Liver (tissue), 3 donors: ENCODE results near the gene MCM6.
A peak's percentile ranks its signal among the peaks of the same experiment; 100 is the strongest.

Experiments
- EGR1 ChIP-seq, 2 donors: IDR thresholded peaks; 2 replicates each; pipeline ENCODE4 v1.6.1; 2016 to 2018; ENCODE audit warnings: antibody characterized with exemption in 2 of 2, low read depth in 2 of 2
- RAD21 ChIP-seq, 2 donors: IDR thresholded peaks; 2 replicates each; pipeline ENCODE4 v1.6.1; 2016; ENCODE audit warnings: antibody characterized with exemption in 2 of 2, mild to moderate bottlenecking in 2 of 2
- TAF1 ChIP-seq: conservative IDR thresholded peaks from 2 replicates; pipeline ENCODE4 v1.6.1; 2016; ENCODE audit warnings: antibody characterized with exemption, mild to moderate bottlenecking
- YY1 ChIP-seq: IDR thresholded peaks from 2 replicates; pipeline ENCODE4 v1.6.1; 2016; ENCODE audit warnings: antibody characterized with exemption, mild to moderate bottlenecking
- TF ChIP-seq, protein P1 (sequence below): fragments of 150-350 bp; IDR thresholded peaks from 2 replicates; pipeline ENCODE4 v1.5.1; 2017; ENCODE audit warnings: improper control_type of control experiment, low read depth, low read length; ENCODE audit not compliant: missing input control
- donor health status: healthy.
- donor health status: healthy.

DNA sequence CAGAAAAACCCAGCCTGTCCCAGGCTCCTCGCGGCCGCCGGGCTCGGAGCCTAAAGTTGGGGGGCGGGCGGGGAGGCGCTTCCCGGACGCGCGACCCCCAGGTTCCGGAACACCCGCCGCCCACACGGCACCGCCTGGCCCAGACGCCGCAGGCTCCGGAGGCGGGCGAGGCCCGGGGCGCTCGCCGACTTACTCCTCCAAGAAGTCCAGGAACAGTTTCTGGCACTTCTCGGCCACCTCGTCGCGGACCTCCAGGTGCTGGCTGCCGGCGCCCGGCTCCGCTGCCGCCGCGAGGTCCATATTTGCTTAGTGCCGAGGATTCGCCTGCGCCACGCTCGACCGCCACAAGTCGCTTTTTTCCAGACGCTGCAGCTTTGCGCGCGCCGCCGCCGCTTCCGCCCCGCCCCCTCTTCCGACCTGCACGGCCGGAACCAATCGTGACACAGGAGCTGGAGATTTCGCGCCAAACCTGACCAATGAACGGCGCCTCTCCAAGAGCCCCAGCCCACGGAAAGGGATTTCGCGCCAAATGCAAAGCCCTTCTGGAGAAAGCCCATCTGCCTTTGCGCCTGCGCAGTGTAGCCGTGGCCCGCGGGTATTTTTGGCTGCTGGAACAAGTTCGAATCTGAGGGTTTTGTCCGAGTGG is at the start of gene MCM6:
- TF ChIP-seq, protein P1, sequence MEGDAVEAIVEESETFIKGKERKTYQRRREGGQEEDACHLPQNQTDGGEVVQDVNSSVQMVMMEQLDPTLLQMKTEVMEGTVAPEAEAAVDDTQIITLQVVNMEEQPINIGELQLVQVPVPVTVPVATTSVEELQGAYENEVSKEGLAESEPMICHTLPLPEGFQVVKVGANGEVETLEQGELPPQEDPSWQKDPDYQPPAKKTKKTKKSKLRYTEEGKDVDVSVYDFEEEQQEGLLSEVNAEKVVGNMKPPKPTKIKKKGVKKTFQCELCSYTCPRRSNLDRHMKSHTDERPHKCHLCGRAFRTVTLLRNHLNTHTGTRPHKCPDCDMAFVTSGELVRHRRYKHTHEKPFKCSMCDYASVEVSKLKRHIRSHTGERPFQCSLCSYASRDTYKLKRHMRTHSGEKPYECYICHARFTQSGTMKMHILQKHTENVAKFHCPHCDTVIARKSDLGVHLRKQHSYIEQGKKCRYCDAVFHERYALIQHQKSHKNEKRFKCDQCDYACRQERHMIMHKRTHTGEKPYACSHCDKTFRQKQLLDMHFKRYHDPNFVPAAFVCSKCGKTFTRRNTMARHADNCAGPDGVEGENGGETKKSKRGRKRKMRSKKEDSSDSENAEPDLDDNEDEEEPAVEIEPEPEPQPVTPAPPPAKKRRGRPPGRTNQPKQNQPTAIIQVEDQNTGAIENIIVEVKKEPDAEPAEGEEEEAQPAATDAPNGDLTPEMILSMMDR, result peak; percentile 22
- TF ChIP-seq YY1, result no peak
- peak in 1 of 2 donors; percentile 10 for TF ChIP-seq EGR1 (IDR thresholded peaks at IDR 0.05; ENCODE audit: low read depth in 2 of 2)
- peak in 1 of 2 donors; percentile 19 for TF ChIP-seq RAD21 (IDR thresholded peaks at IDR 0.05)
- no peak for TF ChIP-seq TAF1
